IMR-90 (cell line): ENCODE measurements around the gene C15orf61. TPM values are rescaled to one million over a fixed set of nuclear protein-coding genes. Genes with fewer than 3 reads are reported as not detected.

Experiments
- ATAC-seq: fragments of 200-7000 bp; cut with Tn5 transposase; 2 replicates; pipeline ENCODE4 v1.9.1; 2020; ENCODE audit warnings: low read depth, mild to moderate bottlenecking, moderate library complexity
- BruUV-seq: library from RNA; stranded (reverse); fragments of 400-500 nt; replicated peaks from 2 replicates; lab custom pipeline; 2021; lab: Mats Ljungman, UMichigan
- CTCF ChIA-PET: fragments of 300-600 bp; formaldehyde crosslinking; extraction: SDS; loops from one replicate; lab custom pipeline; 2021; ENCODE audit warnings: antibody characterized with exemption; lab: Yijun Ruan, JAX
- POLR2A ChIA-PET: fragments of 300-600 bp; sonication (Branson Sonifier 250); formaldehyde crosslinking; loops from one replicate; lab custom pipeline; 2022; ENCODE audit warnings: antibody characterized with exemption; ENCODE audit not compliant: unreplicated experiment; lab: Charles Lee
- DNase-seq: peaks from one replicate; pipeline ENCODE4 v3.0.0; 2013
- H2AFZ ChIP-seq: replicated peaks from 2 replicates; pipeline ENCODE3; 2013; ENCODE audit warnings: low read length, mild to moderate bottlenecking; ENCODE audit not compliant: poor library complexity
- H2AK5ac ChIP-seq: 2 replicates; pipeline ENCODE4 v1.6.1; 2013; ENCODE audit warnings: low read depth, low read length, inconsistent platforms
- H2AK9ac ChIP-seq: replicated peaks from 2 replicates; pipeline ENCODE3; 2013; ENCODE audit warnings: mild to moderate bottlenecking, low read depth, low read length, moderate library complexity; ENCODE audit not compliant: poor library complexity
- H2BK120ac ChIP-seq: 2 replicates; pipeline ENCODE4 v1.6.1; 2013; ENCODE audit warnings: low read depth, low read length, inconsistent platforms
- H2BK15ac ChIP-seq: 3 replicates; pipeline ENCODE4 v1.6.1; 2013; ENCODE audit warnings: low read depth, low read length, inconsistent platforms
- H2BK20ac ChIP-seq: 2 replicates; pipeline ENCODE4 v1.6.1; 2013; ENCODE audit warnings: low read depth, mild to moderate bottlenecking, inconsistent platforms, low read length, moderate library complexity
- H2BK5ac ChIP-seq: 2 replicates; pipeline ENCODE4 v1.6.1; 2013; ENCODE audit warnings: mild to moderate bottlenecking, low read depth, low read length, inconsistent platforms; ENCODE audit not compliant: poor library complexity, severe bottlenecking
- H3K14ac ChIP-seq: replicated peaks from 2 replicates; pipeline ENCODE4 v1.6.1; 2013; ENCODE audit warnings: low read depth, low read length, inconsistent platforms
- H3K18ac ChIP-seq: 2 replicates; pipeline ENCODE4 v1.6.1; 2013; ENCODE audit warnings: low read depth, low read length, control low read depth
- H3K23ac ChIP-seq: 2 replicates; pipeline ENCODE4 v1.6.1; 2013; ENCODE audit warnings: low read depth, low read length, inconsistent platforms
- H3K27ac ChIP-seq: 2 replicates; pipeline ENCODE4 v1.5.1; 2013; ENCODE audit warnings: mild to moderate bottlenecking, control low read depth, low read length; ENCODE audit not compliant: insufficient read depth
- H3K27me3 ChIP-seq: 2 replicates; pipeline ENCODE4 v1.6.1; 2013; ENCODE audit warnings: low read length; ENCODE audit not compliant: control insufficient read depth, insufficient read depth
- H3K36me3 ChIP-seq: 2 replicates; pipeline ENCODE4 v1.6.1; 2013; ENCODE audit warnings: low read length, mixed read lengths; ENCODE audit not compliant: control insufficient read depth, insufficient read depth
- H3K4ac ChIP-seq: 2 replicates; pipeline ENCODE4 v1.6.1; 2013; ENCODE audit warnings: low read depth, low read length, inconsistent platforms
- H3K4me1 ChIP-seq: 2 replicates; pipeline ENCODE4 v1.6.1; 2013; ENCODE audit warnings: low read length, mixed read lengths; ENCODE audit not compliant: control insufficient read depth, insufficient read depth
- H3K4me2 ChIP-seq: 2 replicates; pipeline ENCODE4 v1.6.1; 2013; ENCODE audit warnings: low read depth, mild to moderate bottlenecking, control low read depth, low read length, moderate library complexity
- H3K4me3 ChIP-seq: 2 replicates; pipeline ENCODE4 v1.5.1; 2013; ENCODE audit warnings: low read depth, mild to moderate bottlenecking, control low read depth, low read length, moderate library complexity; ENCODE audit not compliant: insufficient read depth
- H3K56ac ChIP-seq: 2 replicates; pipeline ENCODE4 v1.6.1; 2013; ENCODE audit warnings: low read length, inconsistent platforms; ENCODE audit not compliant: insufficient read depth; ENCODE audit errors: extremely low read depth
- H3K79me1 ChIP-seq, 2 experiments: 2 replicates each; pipeline ENCODE4 v1.6.1; 2013; ENCODE audit warnings: low read length in 2 of 2, inconsistent platforms in 1 of 2, low read depth in 1 of 2
- H3K9ac ChIP-seq: 2 replicates; pipeline ENCODE4 v1.6.1; 2013; ENCODE audit warnings: low read depth, low read length, control low read depth
- H3K9me1 ChIP-seq: 2 replicates; pipeline ENCODE4 v1.6.1; 2013; ENCODE audit warnings: low read length, inconsistent platforms; ENCODE audit not compliant: insufficient read depth
- H3K9me3 ChIP-seq: 2 replicates; pipeline ENCODE4 v1.6.1; 2013; ENCODE audit warnings: low read length; ENCODE audit not compliant: control insufficient read depth, insufficient read depth
- H4K20me1 ChIP-seq: 2 replicates; pipeline ENCODE4 v1.6.1; 2013; ENCODE audit warnings: low read length, inconsistent platforms; ENCODE audit not compliant: insufficient read depth
- H4K5ac ChIP-seq: 2 replicates; pipeline ENCODE4 v1.6.1; 2013; ENCODE audit warnings: mild to moderate bottlenecking, low read depth, low read length, control low read depth
- H4K8ac ChIP-seq, 2 experiments: 2 replicates each; pipeline ENCODE4 v1.6.1; 2013; ENCODE audit warnings: low read depth in 2 of 2, low read length in 2 of 2, control low read depth in 1 of 2, inconsistent platforms in 1 of 2
- H4K91ac ChIP-seq: 2 replicates; pipeline ENCODE4 v1.6.1; 2013; ENCODE audit warnings: low read depth, low read length, inconsistent platforms; ENCODE audit not compliant: insufficient read depth
- CHD1 ChIP-seq: IDR thresholded peaks from 2 replicates; pipeline ENCODE4 v1.6.1; 2012; ENCODE audit warnings: low read depth, low read length, improper control_type of control experiment
- FOS ChIP-seq: fragments of 150-350 bp; IDR thresholded peaks from 2 replicates; pipeline ENCODE4 v1.6.1; 2016; ENCODE audit warnings: low read depth, low read length
- MAFK ChIP-seq: IDR thresholded peaks from 2 replicates; pipeline ENCODE4 v1.6.1; 2012; ENCODE audit warnings: low read depth, low read length, improper control_type of control experiment
- MAZ ChIP-seq: IDR thresholded peaks from 2 replicates; pipeline ENCODE4 v1.6.1; 2012; ENCODE audit warnings: low read depth, mild to moderate bottlenecking, low read length, improper control_type of control experiment, moderate library complexity, borderline replicate concordance
- MXI1 ChIP-seq: IDR thresholded peaks from 2 replicates; pipeline ENCODE4 v1.6.1; 2012; ENCODE audit warnings: low read depth, mild to moderate bottlenecking, low read length, moderate library complexity, borderline replicate concordance
- NFE2L2 ChIP-seq: fragments of 150-350 bp; IDR thresholded peaks from 2 replicates; pipeline ENCODE4 v1.6.1; 2016; ENCODE audit warnings: low read depth, mild to moderate bottlenecking, low read length
- POLR2A ChIP-seq: IDR thresholded peaks from 2 replicates; pipeline ENCODE4 v1.6.1; 2012; ENCODE audit warnings: mild to moderate bottlenecking, low read depth, low read length
- RCOR1 ChIP-seq: IDR thresholded peaks from 2 replicates; pipeline ENCODE4 v1.6.1; 2012; ENCODE audit warnings: mild to moderate bottlenecking, low read length, improper control_type of control experiment; ENCODE audit not compliant: insufficient replicate concordance
- USF2 ChIP-seq: fragments of 150-350 bp; IDR thresholded peaks from 2 replicates; pipeline ENCODE4 v1.6.1; 2017; ENCODE audit warnings: mild to moderate bottlenecking, antibody characterized with exemption, low read length, low read depth
- WGBS, 2 experiments: methylation state at CpG; one replicate each; pipeline versions ENCODE4 v1.1.5 to v1.1.7; 2013; ENCODE audit warnings: missing lambda C conversion rate in 2 of 2; ENCODE audit not compliant: insufficient read length in 1 of 2; ENCODE audit errors: extremely low coverage in 2 of 2; 5-methylcytosine and 5-hydroxymethylcytosine counted together
- dilution Hi-C: fragments of 300-500 bp; cut with HindIII; formaldehyde crosslinking; loops from one replicate; pipeline ENCODE4 v1.14.3; 2018; ENCODE audit warnings: low sequenced_read_pairs; ENCODE audit not compliant: unreplicated experiment
- in situ Hi-C: fragments of 300-500 bp; cut with MboI; formaldehyde crosslinking; loops from 3 replicates; pipeline ENCODE4 v1.14.3; 2019; ENCODE audit warnings: low sequenced_read_pairs, inconsistent platforms, mixed read lengths
- intact Hi-C: fragments of 100-400 bp; cut with micrococcal nuclease; formaldehyde crosslinking; loops from 2 replicates; pipeline ENCODE4 v1.10.0; 2022
- polyA plus RNA-seq, 3 experiments: library from polyadenylated mRNA; depleted of rRNA; stranded (reverse); fragments of >200 nt; gene quantifications; 2 replicates each; pipeline ENCODE4 v1.2.3, GENCODE V29; 2012; ENCODE audit warnings: low replicate concordance in 1 of 3
- total RNA-seq: library from RNA; depleted of rRNA; stranded (reverse); fragments of >200 nt; gene quantifications from 2 replicates; pipeline ENCODE4 v1.2.3, GENCODE V29; 2012
- TF ChIP-seq, protein P1 (sequence below): fragments of 150-350 bp; IDR thresholded peaks from 2 replicates; pipeline ENCODE4 v1.6.1; 2016; ENCODE audit warnings: low read depth, mild to moderate bottlenecking, low read length, moderate library complexity, borderline replicate concordance

C15orf61 gene
- total and polyA plus RNA-seq, 2 of the 4 experiments (the other 2 are of a cell fraction) = 1.4 to 2.5 TPM

- H3K27ac ChIP-seq = peak overlapping the region; percentile 42; the same call in 1 of the 2 replicates
These were observed 26.9 kb downstream of the C15orf61 start for GRCh38 chr15:67547836-67548235.

More at GRCh38 chr15:67547836-67548235, 26.9 kb downstream of the C15orf61 start:
- DNase-seq (no peak), ATAC-seq (peak; percentile 7; the same call in 1 of the 2 replicates)
- POLR2A ChIA-PET = no interaction called here
- H3K27me3 ChIP-seq = no peaks in the 10 kb centered on the region
- H3K14ac ChIP-seq = no peak overlapping the region
- H3K4ac ChIP-seq = no peak overlapping the region
- H3K4me2 ChIP-seq = peak overlapping the region; percentile 53
- no peak overlapping the region for H2BK120ac ChIP-seq
- H3K9me3 ChIP-seq = no peaks in the 10 kb centered on the region
- H2BK20ac ChIP-seq = no peak overlapping the region
- H3K18ac ChIP-seq = no peak overlapping the region
- no peak for TF ChIP-seq MAFK
- TF ChIP-seq, protein P1, sequence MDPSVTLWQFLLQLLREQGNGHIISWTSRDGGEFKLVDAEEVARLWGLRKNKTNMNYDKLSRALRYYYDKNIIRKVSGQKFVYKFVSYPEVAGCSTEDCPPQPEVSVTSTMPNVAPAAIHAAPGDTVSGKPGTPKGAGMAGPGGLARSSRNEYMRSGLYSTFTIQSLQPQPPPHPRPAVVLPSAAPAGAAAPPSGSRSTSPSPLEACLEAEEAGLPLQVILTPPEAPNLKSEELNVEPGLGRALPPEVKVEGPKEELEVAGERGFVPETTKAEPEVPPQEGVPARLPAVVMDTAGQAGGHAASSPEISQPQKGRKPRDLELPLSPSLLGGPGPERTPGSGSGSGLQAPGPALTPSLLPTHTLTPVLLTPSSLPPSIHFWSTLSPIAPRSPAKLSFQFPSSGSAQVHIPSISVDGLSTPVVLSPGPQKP = no peak
- TF ChIP-seq RCOR1 = no peak
- TF ChIP-seq POLR2A = no peak
- TF ChIP-seq MXI1 = no peak
- no peak for TF ChIP-seq NFE2L2
- no peak for TF ChIP-seq USF2
- no peak for TF ChIP-seq CHD1
- TF ChIP-seq FOS = no peak
- no peak for TF ChIP-seq MAZ
- peaks cover 14% of the 10 kb centered on the region for H3K4me1 ChIP-seq
- in situ Hi-C loops (no loop called here), intact Hi-C loops (no loop called here), dilution Hi-C loops (no loop called here)
- CTCF ChIA-PET = no interaction called here
- no peak overlapping the region for H4K8ac ChIP-seq
- no peak overlapping the region for H2BK5ac ChIP-seq
- no peak overlapping the region for H2AK5ac ChIP-seq
- no CpG with 5 or more reads among the region's 3 CpGs for WGBS, 2 experiments
- no peak overlapping the region for H2BK15ac ChIP-seq
- H3K9ac ChIP-seq = no peak overlapping the region
- no peak overlapping the region for H3K23ac ChIP-seq
- no peak overlapping the region for H4K5ac ChIP-seq
- peaks cover 7% of the 10 kb centered on the region; the same call in 1 of the 2 replicates for H4K20me1 ChIP-seq
- H2AK9ac ChIP-seq = no peak overlapping the region
- peaks cover 20 to 28% of the 10 kb centered on the region in 2 experiments for H3K79me1 ChIP-seq
- H3K4me3 ChIP-seq = no peak overlapping the region
- no peak overlapping the region for H4K91ac ChIP-seq
- H2AFZ ChIP-seq = no peak overlapping the region
- peaks cover 16% of the 10 kb centered on the region for H3K36me3 ChIP-seq
- no TSS peak for BruUV-seq
- peaks cover 3% of the 10 kb centered on the region; the same call in 1 of the 2 replicates for H3K9me1 ChIP-seq
- no peak overlapping the region for H3K56ac ChIP-seq
